ENCODE data around the gene ZDHHC3. TPM values are rescaled to one million over a fixed set of nuclear protein-coding genes. Genes with fewer than 3 reads are reported as not detected.

The ZDHHC3 gene
- total RNA-seq, 1 experiment from 2014 or later = 122 TPM

- no peak for TF ChIP-seq EZH2 (IDR thresholded peaks at IDR 0.05; ENCODE audit: low read length, unreplicated experiment)
- no peak for TF ChIP-seq CTCF (conservative IDR thresholded peaks at IDR 0.05; ENCODE audit: low read depth, low read length)
- TF ChIP-seq EZH2phosphoT487 (IDR thresholded peaks at IDR 0.05; ENCODE audit: borderline replicate concordance, low read length) = no peak
- H3K9me3 ChIP-seq (ENCODE audit: low read length) = no peaks in the 10 kb centered on the region
- no peaks in the 10 kb centered on the region for H3K9me2 ChIP-seq (replicated peaks; ENCODE audit: low read length)
- peak overlapping the region; percentile 89 for H3K27ac ChIP-seq (ENCODE audit: low read length)
- H3K4me1 ChIP-seq (ENCODE audit: insufficient read depth, low read length) = peaks cover 80% of the 10 kb centered on the region
- peaks cover 93% of the 10 kb centered on the region for H3K79me2 ChIP-seq (ENCODE audit: low read length)
- H3K9ac ChIP-seq (ENCODE audit: low read length) = no peak overlapping the region
- no peaks in the 10 kb centered on the region for H3K27me3 ChIP-seq (ENCODE audit: low read length)
- intact Hi-C loops (cut with micrococcal nuclease) = no loop called here
- CTCF ChIA-PET = interaction anchor here (0.6 kb wide), 1 partner anchor 32 kb away, joined by 3 read pairs; no protein-coding TSS in a partner anchor
- POLR2A ChIA-PET (ENCODE audit: unreplicated experiment) = no interaction called here
- H2AFZ ChIP-seq (ENCODE audit: low read length) = no peak overlapping the region
- H3K36me3 ChIP-seq (ENCODE audit: low read depth, low read length) = no peaks in the 10 kb centered on the region
- no peak overlapping the region for H3K4me2 ChIP-seq (ENCODE audit: low read length)
- DNase-seq = no peak
- ATAC-seq = no peak
- peaks cover 7% of the 10 kb centered on the region for H3F3A ChIP-seq (ENCODE audit: low read length, unreplicated experiment)
- no TSS peak for BruUV-seq (replicated peaks)
- H4K20me1 ChIP-seq (ENCODE audit: low read length) = no peaks in the 10 kb centered on the region
- no peak overlapping the region for H3K4me3 ChIP-seq (ENCODE audit: low read length)
Observed at GRCh38 chr3:44968447-44968858, 7.5 kb downstream of the ZDHHC3 start.

GRCh38 chr3:44966795-44967278 is 9.1 kb downstream of the ZDHHC3 start:
- no peak overlapping the region for H2AFZ ChIP-seq (ENCODE audit: low read length)
- peaks cover 7% of the 10 kb centered on the region for H3F3A ChIP-seq (ENCODE audit: low read length, unreplicated experiment)
- ATAC-seq (peak; percentile 76), DNase-seq (peak; percentile 95)
- H3K9ac ChIP-seq (ENCODE audit: low read length) = peak overlapping the region; percentile 55
- no peaks in the 10 kb centered on the region for H3K9me2 ChIP-seq (replicated peaks; ENCODE audit: low read length)
- TF ChIP-seq CTCF (conservative IDR thresholded peaks at IDR 0.05; ENCODE audit: low read depth, low read length) (no peak), EZH2phosphoT487 (IDR thresholded peaks at IDR 0.05; ENCODE audit: borderline replicate concordance, low read length) (no peak), EZH2 (IDR thresholded peaks at IDR 0.05; ENCODE audit: low read length, unreplicated experiment) (no peak)
- BruUV-seq (replicated peaks) = no TSS peak
- peaks cover 96% of the 10 kb centered on the region for H3K4me1 ChIP-seq (ENCODE audit: insufficient read depth, low read length)
- no peaks in the 10 kb centered on the region for H3K9me3 ChIP-seq (ENCODE audit: low read length)
- peak overlapping the region; percentile 89 for H3K27ac ChIP-seq (ENCODE audit: low read length)
- H3K4me2 ChIP-seq (ENCODE audit: low read length) = peak overlapping the region; percentile 78
- intact Hi-C loops (cut with micrococcal nuclease) = loop anchor here (1.0 kb wide), 2 partner anchors 8 to 12 kb away; no protein-coding TSS in a partner anchor
- H3K36me3 ChIP-seq (ENCODE audit: low read depth, low read length) = no peaks in the 10 kb centered on the region
- H3K27me3 ChIP-seq (ENCODE audit: low read length) = no peaks in the 10 kb centered on the region
- peak overlapping the region; percentile 39; the same call in 1 of the 2 replicates for H3K4me3 ChIP-seq (ENCODE audit: low read length)
- ChIA-PET CTCF (interaction anchor here (0.7 kb wide), 1 partner anchor 851 kb away, joined by 4 read pairs; no protein-coding TSS in a partner anchor), POLR2A (ENCODE audit: unreplicated experiment) (interaction anchor here (0.6 to 0.7 kb wide), 3 partner anchors 8 to 24 kb away, joined by 3 to 4 read pairs (median 3); no protein-coding TSS in a partner anchor)
- H3K79me2 ChIP-seq (ENCODE audit: low read length) = peaks cover 93% of the 10 kb centered on the region
- H4K20me1 ChIP-seq (ENCODE audit: low read length) = no peaks in the 10 kb centered on the region

- Histone ChIP-seq H3K9me2 (replicated peaks; ENCODE audit: low read length) (no peaks in the 10 kb centered on the region), H3K79me2 (ENCODE audit: low read length) (peaks cover 94% of the 10 kb centered on the region), H3K4me3 (ENCODE audit: low read length) (no peak overlapping the region), H3K27ac (ENCODE audit: low read length) (no peak overlapping the region), H3F3A (ENCODE audit: low read length, unreplicated experiment) (peaks cover 7% of the 10 kb centered on the region), H3K4me1 (ENCODE audit: insufficient read depth, low read length) (peaks cover 84% of the 10 kb centered on the region), H3K9ac (ENCODE audit: low read length) (no peak overlapping the region), H3K36me3 (ENCODE audit: low read depth, low read length) (no peaks in the 10 kb centered on the region), H3K9me3 (ENCODE audit: low read length) (no peaks in the 10 kb centered on the region), H3K27me3 (ENCODE audit: low read length) (no peaks in the 10 kb centered on the region), H2AFZ (ENCODE audit: low read length) (no peak overlapping the region), H3K4me2 (ENCODE audit: low read length) (no peak overlapping the region), H4K20me1 (ENCODE audit: low read length) (no peaks in the 10 kb centered on the region)
- BruUV-seq (replicated peaks) = no TSS peak
- CTCF ChIA-PET = no interaction called here
- ATAC-seq (no peak), DNase-seq (no peak)
- POLR2A ChIA-PET (ENCODE audit: unreplicated experiment) = no interaction called here
- intact Hi-C loops (cut with micrococcal nuclease) = no loop called here
- TF ChIP-seq EZH2phosphoT487 (IDR thresholded peaks at IDR 0.05; ENCODE audit: borderline replicate concordance, low read length) (no peak), CTCF (conservative IDR thresholded peaks at IDR 0.05; ENCODE audit: low read depth, low read length) (no peak), EZH2 (IDR thresholded peaks at IDR 0.05; ENCODE audit: low read length, unreplicated experiment) (no peak)
Observed at GRCh38 chr3:44965165-44965564, 10.8 kb downstream of the ZDHHC3 start.

All from PC-3 (cell line).